Stimulated activated naive CD8-positive, alpha-beta T cell treated with anti-CD3 and anti-CD28 coated beads, Interleukin-15, Interleukin-2, amounts not matched to agents 100 ng/mL and 50 ng/mL, for 24 hours (primary cell): Measurements from ENCODE around the gene PLEKHM3.

Experiments
- H3K27ac Mint-ChIP-seq: one replicate; pipeline ENCODE4 v1.8.0; 2021; ENCODE audit warnings: mild to moderate bottlenecking, mixed read lengths
- H3K27me3 Mint-ChIP-seq: one replicate; pipeline ENCODE4 v1.8.0; 2021; ENCODE audit warnings: mixed read lengths
- H3K36me3 Mint-ChIP-seq: one replicate; pipeline ENCODE4 v1.8.0; 2021; ENCODE audit warnings: low read depth, mixed read lengths
- H3K4me1 Mint-ChIP-seq: one replicate; pipeline ENCODE4 v1.8.0; 2021; ENCODE audit warnings: low read depth, mixed read lengths
- H3K4me3 Mint-ChIP-seq: one replicate; pipeline ENCODE4 v1.8.0; 2021; ENCODE audit warnings: mild to moderate bottlenecking, mixed read lengths
- H3K9me3 Mint-ChIP-seq: one replicate; pipeline ENCODE4 v1.8.0; 2021; ENCODE audit warnings: mixed read lengths

PLEKHM3 gene

GRCh38 chr2:208017721-208018120 is 7.6 kb downstream of the PLEKHM3 start:
- Mint-ChIP-seq H3K27ac (peak overlapping the region; percentile 94), H3K4me1 (peaks cover 60% of the 10 kb centered on the region), H3K4me3 (peak overlapping the region; percentile 77), H3K9me3 (no peaks in the 10 kb centered on the region), H3K27me3 (no peaks in the 10 kb centered on the region), H3K36me3 (peaks cover 17% of the 10 kb centered on the region)

- Mint-ChIP-seq H3K36me3 (peaks cover 17% of the 10 kb centered on the region), H3K9me3 (no peaks in the 10 kb centered on the region), H3K4me3 (no peak overlapping the region), H3K27ac (no peak overlapping the region), H3K4me1 (peaks cover 66% of the 10 kb centered on the region), H3K27me3 (no peaks in the 10 kb centered on the region)
These were observed 9.9 kb downstream of the PLEKHM3 start for GRCh38 chr2:208015475-208015874.

- peak overlapping the region; percentile 35 for H3K4me3 Mint-ChIP-seq
- H3K27ac Mint-ChIP-seq = peak overlapping the region; percentile 87
- H3K9me3 Mint-ChIP-seq = no peaks in the 10 kb centered on the region
- H3K27me3 Mint-ChIP-seq = no peaks in the 10 kb centered on the region
- peaks cover 8% of the 10 kb centered on the region for H3K36me3 Mint-ChIP-seq
- peaks cover 51% of the 10 kb centered on the region for H3K4me1 Mint-ChIP-seq
These were observed 11.8 kb downstream of the PLEKHM3 start for GRCh38 chr2:208013285-208014178.

- Mint-ChIP-seq H3K36me3 (peaks cover 2% of the 10 kb centered on the region), H3K27ac (peak overlapping the region; percentile 29), H3K9me3 (no peaks in the 10 kb centered on the region), H3K4me1 (peaks cover 40% of the 10 kb centered on the region), H3K27me3 (no peaks in the 10 kb centered on the region), H3K4me3 (no peak overlapping the region)
These were observed 12.9 kb downstream of the PLEKHM3 start for GRCh38 chr2:208012449-208012848.

- no peaks in the 10 kb centered on the region for H3K9me3 Mint-ChIP-seq
- no peaks in the 10 kb centered on the region for H3K36me3 Mint-ChIP-seq
- H3K27me3 Mint-ChIP-seq = no peaks in the 10 kb centered on the region
- H3K27ac Mint-ChIP-seq = no peak overlapping the region
- H3K4me3 Mint-ChIP-seq = no peak overlapping the region
- peaks cover 38% of the 10 kb centered on the region for H3K4me1 Mint-ChIP-seq
These were observed 14.8 kb downstream of the PLEKHM3 start for GRCh38 chr2:208010506-208010905.

GRCh38 chr2:208006833-208007232 is 18.5 kb downstream of the PLEKHM3 start:
- H3K4me1 Mint-ChIP-seq = peaks cover 12% of the 10 kb centered on the region

GRCh38 chr2:208006337-208006736 is 19.0 kb downstream of the PLEKHM3 start:
- Mint-ChIP-seq H3K4me1 (peaks cover 12% of the 10 kb centered on the region), H3K27me3 (no peaks in the 10 kb centered on the region), H3K9me3 (no peaks in the 10 kb centered on the region), H3K4me3 (no peak overlapping the region), H3K36me3 (peaks cover 6% of the 10 kb centered on the region), H3K27ac (no peak overlapping the region)

More at GRCh38 chr2:208006833-208007232, 18.5 kb downstream of the PLEKHM3 start:
- Mint-ChIP-seq H3K27me3 (no peaks in the 10 kb centered on the region), H3K36me3 (peaks cover 2% of the 10 kb centered on the region), H3K9me3 (no peaks in the 10 kb centered on the region), H3K27ac (no peak overlapping the region), H3K4me3 (no peak overlapping the region)

- Mint-ChIP-seq H3K27ac (no peak overlapping the region), H3K4me3 (no peak overlapping the region), H3K27me3 (no peaks in the 10 kb centered on the region), H3K4me1 (peaks cover 10% of the 10 kb centered on the region), H3K9me3 (no peaks in the 10 kb centered on the region), H3K36me3 (peaks cover 31% of the 10 kb centered on the region)
These were observed 23.4 kb downstream of the PLEKHM3 start for GRCh38 chr2:208001924-208002323.

GRCh38 chr2:208000701-208001395 is 24.5 kb downstream of the PLEKHM3 start:
- Mint-ChIP-seq H3K27ac (no peak overlapping the region), H3K4me1 (peaks cover 10% of the 10 kb centered on the region), H3K36me3 (peaks cover 31% of the 10 kb centered on the region)

GRCh38 chr2:207996848-207997247 is 28.5 kb downstream of the PLEKHM3 start:
- Mint-ChIP-seq H3K9me3 (no peaks in the 10 kb centered on the region), H3K36me3 (peaks cover 36% of the 10 kb centered on the region)

More at GRCh38 chr2:208000701-208001395, 24.5 kb downstream of the PLEKHM3 start:
- no peaks in the 10 kb centered on the region for H3K27me3 Mint-ChIP-seq
- H3K9me3 Mint-ChIP-seq = no peaks in the 10 kb centered on the region
- no peak overlapping the region for H3K4me3 Mint-ChIP-seq

GRCh38 chr2:207995887-207996286 is 29.4 kb downstream of the PLEKHM3 start:
- no peaks in the 10 kb centered on the region for H3K27me3 Mint-ChIP-seq
- H3K4me3 Mint-ChIP-seq = no peak overlapping the region
- H3K4me1 Mint-ChIP-seq = peaks cover 47% of the 10 kb centered on the region
- H3K36me3 Mint-ChIP-seq = peaks cover 28% of the 10 kb centered on the region
- H3K27ac Mint-ChIP-seq = peak overlapping the region; percentile 43
- H3K9me3 Mint-ChIP-seq = no peaks in the 10 kb centered on the region

More at GRCh38 chr2:207996848-207997247, 28.5 kb downstream of the PLEKHM3 start:
- no peak overlapping the region for H3K4me3 Mint-ChIP-seq
- H3K4me1 Mint-ChIP-seq = peaks cover 42% of the 10 kb centered on the region
- H3K27me3 Mint-ChIP-seq = no peaks in the 10 kb centered on the region
- no peak overlapping the region for H3K27ac Mint-ChIP-seq

- Mint-ChIP-seq H3K36me3 (peaks cover 12% of the 10 kb centered on the region), H3K27ac (no peak overlapping the region), H3K4me1 (peaks cover 47% of the 10 kb centered on the region), H3K27me3 (no peaks in the 10 kb centered on the region), H3K4me3 (no peak overlapping the region), H3K9me3 (no peaks in the 10 kb centered on the region)
These were observed 32.1 kb downstream of the PLEKHM3 start for GRCh38 chr2:207993151-207993763.

GRCh38 chr2:207991944-207992343 is 33.4 kb downstream of the PLEKHM3 start:
- Mint-ChIP-seq H3K4me3 (no peak overlapping the region), H3K27ac (no peak overlapping the region), H3K9me3 (no peaks in the 10 kb centered on the region), H3K27me3 (no peaks in the 10 kb centered on the region), H3K4me1 (peaks cover 44% of the 10 kb centered on the region), H3K36me3 (peaks cover 8% of the 10 kb centered on the region)

- Mint-ChIP-seq H3K9me3 (no peaks in the 10 kb centered on the region), H3K27me3 (no peaks in the 10 kb centered on the region)
These were observed 34.5 kb downstream of the PLEKHM3 start for GRCh38 chr2:207990784-207991183.

GRCh38 chr2:207988975-207989374 is 36.4 kb downstream of the PLEKHM3 start:
- Mint-ChIP-seq H3K4me3 (no peak overlapping the region), H3K36me3 (peaks cover 8% of the 10 kb centered on the region), H3K27ac (no peak overlapping the region), H3K27me3 (no peaks in the 10 kb centered on the region), H3K4me1 (peaks cover 36% of the 10 kb centered on the region), H3K9me3 (no peaks in the 10 kb centered on the region)

More at GRCh38 chr2:207990784-207991183, 34.5 kb downstream of the PLEKHM3 start:
- Mint-ChIP-seq H3K4me3 (no peak overlapping the region), H3K4me1 (peaks cover 37% of the 10 kb centered on the region), H3K36me3 (peaks cover 8% of the 10 kb centered on the region), H3K27ac (no peak overlapping the region)
